Peyer's patch (tissue), 4 donors: ENCODE results near the gene CMYA5.

Experiments used
- POLR2A ChIP-seq, 2 donors: fragments of 450-650 bp; IDR thresholded peaks; one replicate each; pipeline ENCODE4 v1.5.1; 2017; ENCODE audit warnings: antibody characterized with exemption in 2 of 2, mild to moderate bottlenecking in 2 of 2, moderate library complexity in 2 of 2
- TF ChIP-seq, protein P1 (sequence below), 6 experiments: fragments of 450-650 bp in 4 of 6; fragments of 200-600 bp in 2 of 6; sonication (generic) in 1 of 6; IDR thresholded peaks; one replicate each; pipeline ENCODE4 v1.5.1; 2017 to 2019; ENCODE audit warnings: antibody characterized with exemption in 6 of 6, mild to moderate bottlenecking in 3 of 6, moderate library complexity in 1 of 6

DNA sequence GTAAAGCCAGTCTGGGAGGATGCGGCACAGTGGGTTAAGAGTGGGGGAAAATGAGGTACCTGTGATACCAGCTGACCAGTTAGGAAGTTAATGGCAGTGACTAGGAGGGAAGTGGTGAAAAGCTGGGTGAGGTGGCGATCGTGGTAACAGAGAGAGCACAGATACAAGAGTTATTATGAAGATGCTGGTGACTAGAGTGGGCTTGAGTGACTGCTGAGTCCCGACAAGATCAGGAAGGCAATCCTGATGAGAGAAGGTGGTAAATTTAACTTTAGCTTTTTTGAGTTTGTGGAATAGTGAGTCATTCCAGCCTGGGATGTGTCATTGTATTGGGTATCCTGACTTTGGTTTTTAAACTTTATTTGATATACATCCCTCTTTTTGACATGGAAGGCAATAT, 38.8 kb downstream of the CMYA5 start:
- no peak for TF ChIP-seq POLR2A (IDR thresholded peaks at IDR 0.05)
- TF ChIP-seq, protein P1, sequence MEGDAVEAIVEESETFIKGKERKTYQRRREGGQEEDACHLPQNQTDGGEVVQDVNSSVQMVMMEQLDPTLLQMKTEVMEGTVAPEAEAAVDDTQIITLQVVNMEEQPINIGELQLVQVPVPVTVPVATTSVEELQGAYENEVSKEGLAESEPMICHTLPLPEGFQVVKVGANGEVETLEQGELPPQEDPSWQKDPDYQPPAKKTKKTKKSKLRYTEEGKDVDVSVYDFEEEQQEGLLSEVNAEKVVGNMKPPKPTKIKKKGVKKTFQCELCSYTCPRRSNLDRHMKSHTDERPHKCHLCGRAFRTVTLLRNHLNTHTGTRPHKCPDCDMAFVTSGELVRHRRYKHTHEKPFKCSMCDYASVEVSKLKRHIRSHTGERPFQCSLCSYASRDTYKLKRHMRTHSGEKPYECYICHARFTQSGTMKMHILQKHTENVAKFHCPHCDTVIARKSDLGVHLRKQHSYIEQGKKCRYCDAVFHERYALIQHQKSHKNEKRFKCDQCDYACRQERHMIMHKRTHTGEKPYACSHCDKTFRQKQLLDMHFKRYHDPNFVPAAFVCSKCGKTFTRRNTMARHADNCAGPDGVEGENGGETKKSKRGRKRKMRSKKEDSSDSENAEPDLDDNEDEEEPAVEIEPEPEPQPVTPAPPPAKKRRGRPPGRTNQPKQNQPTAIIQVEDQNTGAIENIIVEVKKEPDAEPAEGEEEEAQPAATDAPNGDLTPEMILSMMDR (IDR thresholded peaks at IDR 0.05) = no peak
